ENCODE measurements around the gene ZNF576.

DNA sequence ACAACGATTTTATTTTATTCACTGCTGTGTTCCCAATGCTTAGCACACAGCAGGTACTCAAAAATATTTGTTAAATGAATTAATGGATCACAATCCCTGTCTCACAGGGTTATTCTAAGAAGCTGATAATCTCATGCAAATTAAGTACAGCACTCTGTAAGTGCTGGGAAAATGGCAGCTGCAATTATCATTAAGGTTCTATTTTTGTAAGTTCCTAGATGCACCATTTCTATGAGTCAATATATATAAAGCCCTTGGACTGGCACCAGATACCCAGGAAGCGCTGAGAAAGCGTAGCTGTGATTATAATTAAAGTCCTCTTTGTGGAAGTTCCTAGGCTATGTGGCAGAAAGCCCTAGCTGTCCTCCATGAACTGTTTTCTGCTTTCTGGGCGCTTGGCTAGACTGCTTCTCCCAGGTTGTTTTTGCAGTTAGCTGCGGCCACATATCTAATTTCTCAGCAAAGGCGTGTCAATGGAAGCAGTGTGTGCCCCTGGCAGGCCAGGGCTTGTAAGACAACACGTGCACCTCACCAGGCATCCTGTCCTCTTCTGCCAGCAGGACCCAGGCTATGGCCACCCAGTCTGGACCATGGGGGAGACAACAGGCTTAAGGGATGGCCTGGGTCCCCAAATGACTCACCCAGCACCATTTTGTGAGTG is 10.3 kb downstream of the ZNF576 start:
- TF ChIP-seq, protein P1, sequence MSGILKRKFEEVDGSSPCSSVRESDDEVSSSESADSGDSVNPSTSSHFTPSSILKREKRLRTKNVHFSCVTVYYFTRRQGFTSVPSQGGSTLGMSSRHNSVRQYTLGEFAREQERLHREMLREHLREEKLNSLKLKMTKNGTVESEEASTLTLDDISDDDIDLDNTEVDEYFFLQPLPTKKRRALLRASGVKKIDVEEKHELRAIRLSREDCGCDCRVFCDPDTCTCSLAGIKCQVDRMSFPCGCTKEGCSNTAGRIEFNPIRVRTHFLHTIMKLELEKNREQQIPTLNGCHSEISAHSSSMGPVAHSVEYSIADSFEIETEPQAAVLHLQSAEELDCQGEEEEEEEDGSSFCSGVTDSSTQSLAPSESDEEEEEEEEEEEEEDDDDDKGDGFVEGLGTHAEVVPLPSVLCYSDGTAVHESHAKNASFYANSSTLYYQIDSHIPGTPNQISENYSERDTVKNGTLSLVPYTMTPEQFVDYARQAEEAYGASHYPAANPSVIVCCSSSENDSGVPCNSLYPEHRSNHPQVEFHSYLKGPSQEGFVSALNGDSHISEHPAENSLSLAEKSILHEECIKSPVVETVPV (CRISPR knock-in tag; IDR thresholded peaks at IDR 0.05) = no peak
- TF ChIP-seq ZC3H10 (CRISPR knock-in tag; IDR thresholded peaks at IDR 0.05) (no peak), ARNTL (CRISPR knock-in tag; IDR thresholded peaks at IDR 0.05; ENCODE audit: borderline replicate concordance, low read depth) (no peak), RARB (CRISPR knock-in tag; IDR thresholded peaks at IDR 0.05) (no peak), ISL1 (CRISPR knock-in tag; IDR thresholded peaks at IDR 0.05) (no peak), TCF4 (CRISPR knock-in tag; IDR thresholded peaks at IDR 0.05; ENCODE audit: borderline replicate concordance) (no peak), ZFP3 (CRISPR knock-in tag; IDR thresholded peaks at IDR 0.05) (no peak), CREB5 (CRISPR knock-in tag; IDR thresholded peaks at IDR 0.05; ENCODE audit: low read depth) (no peak), ZNF565 (CRISPR knock-in tag; conservative IDR thresholded peaks at IDR 0.05; ENCODE audit: low read depth) (no peak)
